OCI-LY3 (cell line): Measurements from ENCODE around the gene LPCAT1.

Experiments used
- H2AFZ ChIP-seq: fragments of 200-600, 300-600 bp; shearing (Covaris generic); 2 replicates; pipeline ENCODE4 v1.6.0; 2014; ENCODE audit warnings: antibody characterized with exemption, low read depth, low read length
- H3K27ac ChIP-seq: fragments of 200-600, 300-600 bp; sonication (generic); 2 replicates; pipeline ENCODE4 v1.5.1; 2014; ENCODE audit warnings: mild to moderate bottlenecking, low read length, moderate library complexity, mixed read lengths
- H3K27me3 ChIP-seq: fragments of 200-600, 300-600 bp; sonication (generic); 2 replicates; pipeline ENCODE4 v1.6.1; 2014; ENCODE audit warnings: low read depth, low read length, mixed read lengths
- H3K36me3 ChIP-seq: fragments of 200-600, 300-600 bp; sonication (generic); replicated peaks from 2 replicates; pipeline ENCODE3; 2014; ENCODE audit warnings: low read depth, low read length, mixed read lengths
- H3K4me1 ChIP-seq: fragments of 300-600, 200-600 bp; sonication (generic); 2 replicates; pipeline ENCODE4 v1.6.1; 2014; ENCODE audit warnings: low read length, mixed read lengths
- H3K4me2 ChIP-seq: fragments of 200-600, 300-600 bp; sonication (generic); 2 replicates; pipeline ENCODE4 v1.6.1; 2014; ENCODE audit warnings: low read length, mixed read lengths
- H3K4me3 ChIP-seq: fragments of 300-600, 200-600 bp; sonication (generic); 2 replicates; pipeline ENCODE4 v1.5.1; 2014; ENCODE audit warnings: antibody characterized with exemption, mild to moderate bottlenecking, low read length, moderate library complexity
- H3K79me2 ChIP-seq: fragments of 300-600, 200-600 bp; shearing (Covaris generic); 2 replicates; pipeline ENCODE4 v1.6.1; 2014; ENCODE audit warnings: mild to moderate bottlenecking, low read length, mixed read lengths
- H3K9ac ChIP-seq: fragments of 300-600, 200-600 bp; shearing (Covaris generic); 2 replicates; pipeline ENCODE4 v1.6.0; 2014; ENCODE audit warnings: mild to moderate bottlenecking, low read length, moderate library complexity
- H3K9me3 ChIP-seq: fragments of 200-600, 300-600 bp; shearing (Covaris generic); 2 replicates; pipeline ENCODE4 v1.6.1; 2014; ENCODE audit warnings: low read length, mixed read lengths; ENCODE audit not compliant: insufficient read depth
- H4K20me1 ChIP-seq: fragments of 200-600, 300-600 bp; sonication (generic); 2 replicates; pipeline ENCODE4 v1.6.1; 2016; ENCODE audit warnings: low read length, mixed read lengths; ENCODE audit not compliant: insufficient read depth
- CTCF ChIP-seq: fragments of 200-600, 300-600 bp; sonication (generic); IDR thresholded peaks from 2 replicates; pipeline ENCODE4 v1.5.1; 2014; ENCODE audit warnings: antibody characterized with exemption, low read length, low read depth
- EZH2phosphoT487 ChIP-seq: fragments of 200-600 bp; shearing (Covaris generic); IDR thresholded peaks from 2 replicates; pipeline ENCODE4 v1.6.1; 2018; ENCODE audit warnings: antibody characterized with exemption, mixed run types, low read depth

Gene LPCAT1

GRCh38 chr5:1548702-1549474 lies 25.1 kb upstream of the LPCAT1 start:
- no peak overlapping the region for H3K4me3 ChIP-seq
- no peaks in the 10 kb centered on the region for H4K20me1 ChIP-seq
- no peaks in the 10 kb centered on the region for H3K4me1 ChIP-seq
- H3K36me3 ChIP-seq, result no peaks in the 10 kb centered on the region
- H3K4me2 ChIP-seq, result no peak overlapping the region
- no peaks in the 10 kb centered on the region for H3K27me3 ChIP-seq
- H3K9ac ChIP-seq, result no peak overlapping the region
- no peaks in the 10 kb centered on the region for H3K79me2 ChIP-seq
- no peak overlapping the region for H3K27ac ChIP-seq
- H3K9me3 ChIP-seq, result no peaks in the 10 kb centered on the region
- TF ChIP-seq EZH2phosphoT487 (no peak), CTCF (no peak)
- no peak overlapping the region for H2AFZ ChIP-seq

- Histone ChIP-seq H3K4me1 (no peaks in the 10 kb centered on the region), H3K4me2 (no peak overlapping the region), H2AFZ (no peak overlapping the region), H3K9me3 (no peaks in the 10 kb centered on the region), H3K36me3 (no peaks in the 10 kb centered on the region), H3K79me2 (no peaks in the 10 kb centered on the region), H3K27me3 (no peaks in the 10 kb centered on the region), H4K20me1 (no peaks in the 10 kb centered on the region), H3K27ac (no peak overlapping the region), H3K9ac (no peak overlapping the region), H3K4me3 (no peak overlapping the region)
- TF ChIP-seq EZH2phosphoT487 (no peak), CTCF (no peak)
These were observed 23.9 kb upstream of the LPCAT1 start for GRCh38 chr5:1547655-1548054.

- H3K27me3 ChIP-seq, result no peaks in the 10 kb centered on the region
- no peak overlapping the region for H3K9ac ChIP-seq
- H2AFZ ChIP-seq, result no peak overlapping the region
- H4K20me1 ChIP-seq, result no peaks in the 10 kb centered on the region
- no peaks in the 10 kb centered on the region for H3K9me3 ChIP-seq
- no peaks in the 10 kb centered on the region for H3K4me1 ChIP-seq
- H3K4me2 ChIP-seq, result no peak overlapping the region
- TF ChIP-seq EZH2phosphoT487 (no peak), CTCF (no peak)
- H3K27ac ChIP-seq, result no peak overlapping the region
- no peaks in the 10 kb centered on the region for H3K79me2 ChIP-seq
- no peak overlapping the region for H3K4me3 ChIP-seq
- H3K36me3 ChIP-seq, result no peaks in the 10 kb centered on the region
These were observed 23.5 kb upstream of the LPCAT1 start for GRCh38 chr5:1547236-1547635.

- H3K4me1 ChIP-seq, result no peaks in the 10 kb centered on the region
- H3K79me2 ChIP-seq, result no peaks in the 10 kb centered on the region
- H3K36me3 ChIP-seq, result no peaks in the 10 kb centered on the region
- no peak for TF ChIP-seq EZH2phosphoT487
- TF ChIP-seq CTCF, result no peak
- no peaks in the 10 kb centered on the region for H3K27me3 ChIP-seq
- H3K4me2 ChIP-seq, result no peak overlapping the region
- no peaks in the 10 kb centered on the region for H3K9me3 ChIP-seq
- no peak overlapping the region for H3K9ac ChIP-seq
- H3K4me3 ChIP-seq, result no peak overlapping the region
- no peaks in the 10 kb centered on the region for H4K20me1 ChIP-seq
- H3K27ac ChIP-seq, result no peak overlapping the region
- no peak overlapping the region for H2AFZ ChIP-seq
These were observed 22.8 kb upstream of the LPCAT1 start for GRCh38 chr5:1546556-1546955.
